ENCODE measurements around the gene SGSM1. TPM values are rescaled to one million over a fixed set of nuclear protein-coding genes. Genes with fewer than 3 reads are reported as not detected.

SGSM1 gene
- total RNA-seq, 2 donors from 2014 or later: 3.6 to 4.6 TPM

GRCh38 chr22:24824915-24825314 is 18.9 kb downstream of the SGSM1 start:
- DNase-seq (no peak), ATAC-seq (no peak)
- Histone ChIP-seq H3K4me3 (no peak overlapping the region), H3K36me3 (replicated peaks in 1 of 2; ENCODE audit: insufficient read depth in 1 of 2, low read depth in 2 of 2) (no peaks in the 10 kb centered on the region), H3K4me1 (peaks cover 44% of the 10 kb centered on the region), H3K27me3 (no peaks in the 10 kb centered on the region), H3K9me3 (no peaks in the 10 kb centered on the region), H3K27ac (no peak overlapping the region)
- TF ChIP-seq CTCF (IDR thresholded peaks at IDR 0.05): no peak
- no peak for TF ChIP-seq POLR2A (IDR thresholded peaks at IDR 0.05)
- intact Hi-C loops (cut with DNase I): no loop called here
- 90% methylated on average over 4 of the region's 4 CpGs for WGBS, 2 donors

- no peak for TF ChIP-seq POLR2A (IDR thresholded peaks at IDR 0.05)
- TF ChIP-seq CTCF (IDR thresholded peaks at IDR 0.05): no peak
Observed at GRCh38 chr22:24826710-24827285, 20.8 kb downstream of the SGSM1 start.

GRCh38 chr22:24827296-24827695 is 21.3 kb downstream of the SGSM1 start:
- Histone ChIP-seq H3K4me1 (peaks cover 27% of the 10 kb centered on the region), H3K36me3 (replicated peaks in 1 of 2; ENCODE audit: insufficient read depth in 1 of 2, low read depth in 2 of 2) (no peaks in the 10 kb centered on the region), H3K4me3 (no peak overlapping the region), H3K27me3 (no peaks in the 10 kb centered on the region), H3K9me3 (no peaks in the 10 kb centered on the region), H3K27ac (peak overlapping the region in 3 of 4 donors; percentile 61 to 72 (median 71))
- peak; percentile 73 to 92 (median 88) for DNase-seq
- WGBS, 2 donors: 5 to 17% methylated on average over 3 to 9 of the region's 9 CpGs
- ATAC-seq: peak; percentile 95
- TF ChIP-seq POLR2A (IDR thresholded peaks at IDR 0.05) (peak in 2 of 3 donors; percentile 29 to 32), CTCF (IDR thresholded peaks at IDR 0.05) (peak in 2 of 7 experiments; percentile 17 to 32)
- intact Hi-C loops (cut with DNase I): no loop called here

More at GRCh38 chr22:24826710-24827285, 20.8 kb downstream of the SGSM1 start:
- ATAC-seq (no peak), DNase-seq (no peak)
- no peaks in the 10 kb centered on the region for H3K27me3 ChIP-seq
- WGBS, 2 donors: 61 to 76% methylated on average over 5 to 7 of the region's 7 CpGs
- intact Hi-C loops (cut with DNase I): no loop called here
- H3K27ac ChIP-seq: peak overlapping the region in 3 of 4 donors; percentile 61 to 72 (median 71)
- no peak overlapping the region for H3K4me3 ChIP-seq
- peaks cover 30% of the 10 kb centered on the region for H3K4me1 ChIP-seq
- H3K36me3 ChIP-seq (replicated peaks in 1 of 2; ENCODE audit: insufficient read depth in 1 of 2, low read depth in 2 of 2): no peaks in the 10 kb centered on the region
- no peaks in the 10 kb centered on the region for H3K9me3 ChIP-seq

- TF ChIP-seq CTCF (IDR thresholded peaks at IDR 0.05): no peak
- TF ChIP-seq POLR2A (IDR thresholded peaks at IDR 0.05): no peak
- ATAC-seq: no peak
- intact Hi-C loops (cut with DNase I): no loop called here
- H3K36me3 ChIP-seq (replicated peaks in 1 of 2; ENCODE audit: insufficient read depth in 1 of 2, low read depth in 2 of 2): no peaks in the 10 kb centered on the region
- H3K27ac ChIP-seq: no peak overlapping the region
- no peaks in the 10 kb centered on the region for H3K9me3 ChIP-seq
- no peak overlapping the region for H3K4me3 ChIP-seq
- DNase-seq: no peak
- WGBS, 2 donors: 69 to 84% methylated on average over 4 to 7 of the region's 7 CpGs
- no peaks in the 10 kb centered on the region for H3K27me3 ChIP-seq
- H3K4me1 ChIP-seq: peaks cover 18% of the 10 kb centered on the region
Observed at GRCh38 chr22:24830205-24830979, 24.4 kb downstream of the SGSM1 start.
